Measurements from ENCODE around the gene PLXNC1.

Gene PLXNC1

GRCh38 chr12:94244165-94245133 is 96.1 kb downstream of the PLXNC1 start:
- Histone ChIP-seq H3K4me2 (ENCODE audit: low read length) (no peak overlapping the region), H3K27me3 (ENCODE audit: insufficient read depth, low read length) (no peaks in the 10 kb centered on the region), H3K9me2 (ENCODE audit: low read depth, low read length) (no peaks in the 10 kb centered on the region), H3K36me3 (ENCODE audit: insufficient read depth, low read length) (no peaks in the 10 kb centered on the region), H3K9me3 (ENCODE audit: low read length) (no peaks in the 10 kb centered on the region), H3K9ac (ENCODE audit: low read length) (no peak overlapping the region), H3K27ac (ENCODE audit: low read depth, low read length, poor library complexity, severe bottlenecking) (no peak overlapping the region), H3K4me1 (ENCODE audit: insufficient read depth, low read length, severe bottlenecking) (peaks cover 17% of the 10 kb centered on the region), H4K20me1 (ENCODE audit: insufficient read depth, low read length) (no peaks in the 10 kb centered on the region), H2AFZ (ENCODE audit: low read length) (no peak overlapping the region), H3K4me3 (ENCODE audit: low read depth, low read length, poor library complexity, severe bottlenecking) (no peak overlapping the region), H3F3A (ENCODE audit: insufficient read depth, low read length) (no peaks in the 10 kb centered on the region), H3K79me2 (ENCODE audit: insufficient read depth, low read length) (no peaks in the 10 kb centered on the region)
- no peak for TF ChIP-seq EZH2 (IDR thresholded peaks at IDR 0.05; ENCODE audit: borderline replicate concordance, low read length)
- no peak for TF ChIP-seq CTCF (IDR thresholded peaks at IDR 0.05; ENCODE audit: low read length)

GRCh38 chr12:94245631-94246383 is 97.4 kb downstream of the PLXNC1 start:
- no peak overlapping the region for H3K9ac ChIP-seq (ENCODE audit: low read length)
- H2AFZ ChIP-seq (ENCODE audit: low read length) = no peak overlapping the region
- TF ChIP-seq CTCF (IDR thresholded peaks at IDR 0.05; ENCODE audit: low read length) (no peak), EZH2 (IDR thresholded peaks at IDR 0.05; ENCODE audit: borderline replicate concordance, low read length) (no peak)
- H4K20me1 ChIP-seq (ENCODE audit: insufficient read depth, low read length) = no peaks in the 10 kb centered on the region
- H3K4me3 ChIP-seq (ENCODE audit: low read depth, low read length, poor library complexity, severe bottlenecking) = no peak overlapping the region
- no peak overlapping the region for H3K4me2 ChIP-seq (ENCODE audit: low read length)
- no peaks in the 10 kb centered on the region for H3K27me3 ChIP-seq (ENCODE audit: insufficient read depth, low read length)
- no peaks in the 10 kb centered on the region for H3K9me2 ChIP-seq (ENCODE audit: low read depth, low read length)
- no peaks in the 10 kb centered on the region for H3F3A ChIP-seq (ENCODE audit: insufficient read depth, low read length)
- H3K79me2 ChIP-seq (ENCODE audit: insufficient read depth, low read length) = no peaks in the 10 kb centered on the region
- no peak overlapping the region for H3K27ac ChIP-seq (ENCODE audit: low read depth, low read length, poor library complexity, severe bottlenecking)
- no peaks in the 10 kb centered on the region for H3K9me3 ChIP-seq (ENCODE audit: low read length)
- H3K36me3 ChIP-seq (ENCODE audit: insufficient read depth, low read length) = no peaks in the 10 kb centered on the region
- H3K4me1 ChIP-seq (ENCODE audit: insufficient read depth, low read length, severe bottlenecking) = peaks cover 7% of the 10 kb centered on the region

- no peak overlapping the region for H3K4me2 ChIP-seq (ENCODE audit: low read length)
Observed at GRCh38 chr12:94247246-94247645, 98.9 kb downstream of the PLXNC1 start.

More at GRCh38 chr12:94247246-94247645, 98.9 kb downstream of the PLXNC1 start:
- Histone ChIP-seq H3K9me3 (ENCODE audit: low read length) (no peaks in the 10 kb centered on the region), H3K4me1 (ENCODE audit: insufficient read depth, low read length, severe bottlenecking) (peaks cover 7% of the 10 kb centered on the region), H2AFZ (ENCODE audit: low read length) (no peak overlapping the region), H4K20me1 (ENCODE audit: insufficient read depth, low read length) (no peaks in the 10 kb centered on the region), H3K9ac (ENCODE audit: low read length) (no peak overlapping the region), H3F3A (ENCODE audit: insufficient read depth, low read length) (no peaks in the 10 kb centered on the region), H3K36me3 (ENCODE audit: insufficient read depth, low read length) (no peaks in the 10 kb centered on the region), H3K4me3 (ENCODE audit: low read depth, low read length, poor library complexity, severe bottlenecking) (no peak overlapping the region), H3K9me2 (ENCODE audit: low read depth, low read length) (no peaks in the 10 kb centered on the region), H3K27me3 (ENCODE audit: insufficient read depth, low read length) (no peaks in the 10 kb centered on the region), H3K27ac (ENCODE audit: low read depth, low read length, poor library complexity, severe bottlenecking) (no peak overlapping the region), H3K79me2 (ENCODE audit: insufficient read depth, low read length) (no peaks in the 10 kb centered on the region)
- no peak for TF ChIP-seq CTCF (IDR thresholded peaks at IDR 0.05; ENCODE audit: low read length)
- no peak for TF ChIP-seq EZH2 (IDR thresholded peaks at IDR 0.05; ENCODE audit: borderline replicate concordance, low read length)

Measured in OCI-LY1 (cell line).